ENCODE measurements around the gene NUAK1. TPM values are rescaled to one million over a fixed set of nuclear protein-coding genes. Genes with fewer than 3 reads are reported as not detected.

NUAK1 gene
- total RNA-seq, 2 donors from 2014 or later, result 5.3 to 9.1 TPM

- ATAC-seq (no peak), DNase-seq (no peak)
- Histone ChIP-seq H3K4me1 (peaks cover under 1% of the 10 kb centered on the region), H3K9me3 (no peaks in the 10 kb centered on the region), H3K27me3 (no peaks in the 10 kb centered on the region), H3K27ac (no peak overlapping the region), H3K4me3 (no peak overlapping the region), H3K36me3 (replicated peaks in 1 of 2; ENCODE audit: insufficient read depth in 1 of 2, low read depth in 2 of 2) (no peaks in the 10 kb centered on the region)
- WGBS, 2 donors, result 81 to 85% methylated on average over 12 of the region's 12 CpGs
- no peak for TF ChIP-seq POLR2A (IDR thresholded peaks at IDR 0.05)
- TF ChIP-seq CTCF (IDR thresholded peaks at IDR 0.05), result no peak
- intact Hi-C loops (cut with DNase I), result no loop called here
Observed at GRCh38 chr12:106015646-106016045, 123.1 kb downstream of the NUAK1 start.

DNA sequence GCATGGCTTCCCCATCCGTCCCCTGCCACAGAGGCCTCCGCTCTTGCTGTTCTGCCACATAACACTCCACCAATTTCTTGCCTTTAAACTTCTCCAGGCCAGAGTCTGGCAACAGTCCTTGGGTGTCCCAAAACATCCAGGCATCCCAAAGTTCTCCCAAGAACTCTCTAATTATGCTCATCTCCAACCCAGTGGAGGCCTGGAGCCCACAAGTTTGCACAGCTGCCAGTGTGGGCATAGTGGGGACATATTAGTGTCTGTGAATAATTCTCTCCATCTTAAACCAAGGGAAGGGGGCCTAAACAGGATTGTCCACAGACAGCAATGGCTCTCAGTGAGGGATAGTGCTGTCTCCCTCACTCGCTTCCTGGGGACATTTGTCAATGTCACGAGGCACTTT, 124.8 kb downstream of the NUAK1 start:
- intact Hi-C loops (cut with DNase I), result no loop called here
- Histone ChIP-seq H3K4me3 (no peak overlapping the region), H3K4me1 (no peaks in the 10 kb centered on the region), H3K27me3 (no peaks in the 10 kb centered on the region), H3K27ac (no peak overlapping the region), H3K9me3 (no peaks in the 10 kb centered on the region), H3K36me3 (replicated peaks in 1 of 2; ENCODE audit: insufficient read depth in 1 of 2, low read depth in 2 of 2) (no peaks in the 10 kb centered on the region)
- DNase-seq, result no peak
- TF ChIP-seq POLR2A (IDR thresholded peaks at IDR 0.05), result no peak
- no peak for ATAC-seq
- 88 to 93% methylated on average over 3 to 4 of the region's 4 CpGs for WGBS, 2 donors

Other genes starting within 250 kb of the NUAK1 start
- 10 to 100 TPM; 30.6 to 36.6 TPM for gene CKAP4, start 109.1 kb upstream of the NUAK1 start, total RNA-seq
- 10 to 100 TPM; 16.1 to 19.1 TPM for gene TCP11L2, start 163.8 kb upstream of the NUAK1 start, total RNA-seq
- 1 to 10 TPM; 9.1 to 9.2 TPM for gene POLR3B, start 218.8 kb upstream of the NUAK1 start, total RNA-seq